Measurements from ENCODE around the gene SYTL4.

The SYTL4 gene

DNA sequence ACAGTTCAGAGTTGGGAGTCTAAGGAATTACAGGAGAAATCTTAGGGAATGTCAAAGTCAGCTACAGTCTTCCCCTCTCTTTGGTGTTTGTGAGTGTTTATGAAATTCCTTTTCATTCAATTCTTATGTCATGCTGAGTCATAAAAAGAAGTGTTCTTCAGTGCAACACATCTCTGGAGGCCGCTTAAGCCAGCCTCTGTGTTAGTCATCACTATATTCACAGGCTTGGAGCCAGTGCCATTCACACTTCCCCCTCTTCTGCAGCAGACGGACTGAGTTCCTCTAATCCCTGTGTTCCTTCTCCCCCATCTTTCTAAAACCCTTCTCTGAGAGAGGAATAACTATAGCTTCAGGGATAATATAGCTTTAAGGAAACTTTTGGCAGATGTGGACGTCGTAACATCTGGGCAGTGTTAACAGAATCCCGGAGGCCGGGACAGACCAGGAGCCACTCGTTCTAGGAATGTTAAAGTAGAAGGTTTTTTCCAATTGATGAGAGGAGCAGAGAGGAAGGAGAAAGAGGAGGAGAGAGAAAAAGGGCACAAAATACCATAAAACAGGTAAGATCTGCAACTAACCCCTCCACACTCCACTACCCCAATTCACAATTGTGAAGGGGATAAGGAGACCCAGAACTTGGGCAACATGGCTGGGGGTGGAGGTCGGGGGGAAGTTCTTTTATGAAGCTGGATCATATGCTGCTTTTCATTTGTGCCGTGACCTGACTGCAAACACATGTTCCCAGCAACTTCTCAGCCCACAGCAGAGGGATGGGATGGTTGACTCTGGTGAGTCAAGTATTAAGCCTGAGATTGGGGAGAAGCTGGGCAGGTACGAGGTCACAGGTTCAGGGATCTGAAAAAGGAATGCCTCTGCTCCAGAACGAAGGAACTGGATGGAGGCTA, 87.7 kb downstream of the SYTL4 start, which contains the start of gene SRPX2:
Gene SRPX2, plus strand, starts transcription at position 244 of the 905 bp plus-strand sequence. CDS start 2,124 bp downstream, outside the sequence.
- H3K27ac ChIP-seq: no peak within 1 kb of the TSS
- no peaks in the 10 kb centered on the region for H3K4me1 ChIP-seq (ENCODE audit: low read depth, poor library complexity, severe bottlenecking)
- H3K79me2 ChIP-seq (ENCODE audit: insufficient read depth, low read depth): no peaks in the 10 kb centered on the region
- H3K4me3 ChIP-seq (IDR thresholded peaks at IDR 0.05; ENCODE audit: insufficient read depth, low read depth, low read length): no peak within 1 kb of the TSS
- no peaks in the 10 kb centered on the region for H3K27me3 ChIP-seq (ENCODE audit: insufficient read depth, low read depth)
- no peaks in the 10 kb centered on the region for H3K36me3 ChIP-seq (ENCODE audit: insufficient read depth)
- no peaks in the 10 kb centered on the region for H4K20me1 ChIP-seq (ENCODE audit: insufficient read depth)
- no peak within 1 kb of the TSS for H3K9ac ChIP-seq
- no peak within 1 kb of the TSS for H3K4me2 ChIP-seq
- TF ChIP-seq, protein P1, sequence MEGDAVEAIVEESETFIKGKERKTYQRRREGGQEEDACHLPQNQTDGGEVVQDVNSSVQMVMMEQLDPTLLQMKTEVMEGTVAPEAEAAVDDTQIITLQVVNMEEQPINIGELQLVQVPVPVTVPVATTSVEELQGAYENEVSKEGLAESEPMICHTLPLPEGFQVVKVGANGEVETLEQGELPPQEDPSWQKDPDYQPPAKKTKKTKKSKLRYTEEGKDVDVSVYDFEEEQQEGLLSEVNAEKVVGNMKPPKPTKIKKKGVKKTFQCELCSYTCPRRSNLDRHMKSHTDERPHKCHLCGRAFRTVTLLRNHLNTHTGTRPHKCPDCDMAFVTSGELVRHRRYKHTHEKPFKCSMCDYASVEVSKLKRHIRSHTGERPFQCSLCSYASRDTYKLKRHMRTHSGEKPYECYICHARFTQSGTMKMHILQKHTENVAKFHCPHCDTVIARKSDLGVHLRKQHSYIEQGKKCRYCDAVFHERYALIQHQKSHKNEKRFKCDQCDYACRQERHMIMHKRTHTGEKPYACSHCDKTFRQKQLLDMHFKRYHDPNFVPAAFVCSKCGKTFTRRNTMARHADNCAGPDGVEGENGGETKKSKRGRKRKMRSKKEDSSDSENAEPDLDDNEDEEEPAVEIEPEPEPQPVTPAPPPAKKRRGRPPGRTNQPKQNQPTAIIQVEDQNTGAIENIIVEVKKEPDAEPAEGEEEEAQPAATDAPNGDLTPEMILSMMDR (conservative IDR thresholded peaks at IDR 0.05; ENCODE audit: low read depth, low read length): no peak
- H2AFZ ChIP-seq (ENCODE audit: low read depth): no peak within 1 kb of the TSS

DNA sequence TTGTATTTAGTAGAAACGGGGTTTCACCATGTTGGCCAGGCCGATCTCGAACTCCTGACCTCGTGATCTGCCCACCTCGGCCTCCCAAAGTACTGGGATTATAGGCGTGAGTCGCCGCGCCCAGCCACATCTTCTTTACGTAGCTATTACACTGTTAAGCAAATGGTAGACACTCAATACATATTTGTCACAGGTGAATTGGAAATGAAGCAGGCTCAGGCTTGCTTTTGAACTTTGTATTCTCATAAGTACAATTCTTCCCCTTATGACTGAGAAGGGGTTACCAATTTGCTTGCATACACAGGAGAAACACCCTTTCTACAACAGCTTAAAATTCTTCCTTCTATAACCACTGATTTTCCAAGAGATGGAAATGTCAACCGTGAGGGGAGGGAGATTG, 88.7 kb downstream of the SYTL4 start:
- no peaks in the 10 kb centered on the region for H4K20me1 ChIP-seq (ENCODE audit: insufficient read depth)
- H3K36me3 ChIP-seq (ENCODE audit: insufficient read depth): no peaks in the 10 kb centered on the region
- no peak overlapping the region for H3K9ac ChIP-seq
- no peaks in the 10 kb centered on the region for H3K27me3 ChIP-seq (ENCODE audit: insufficient read depth, low read depth)
- H3K27ac ChIP-seq: no peak overlapping the region
- H3K4me3 ChIP-seq (IDR thresholded peaks at IDR 0.05; ENCODE audit: insufficient read depth, low read depth, low read length): no peak overlapping the region
- H3K4me1 ChIP-seq (ENCODE audit: low read depth, poor library complexity, severe bottlenecking): no peaks in the 10 kb centered on the region
- H3K4me2 ChIP-seq: no peak overlapping the region
- TF ChIP-seq, protein P1 (conservative IDR thresholded peaks at IDR 0.05; ENCODE audit: low read depth, low read length): no peak
- no peak overlapping the region for H2AFZ ChIP-seq (ENCODE audit: low read depth)
- no peaks in the 10 kb centered on the region for H3K79me2 ChIP-seq (ENCODE audit: insufficient read depth, low read depth)

DNA sequence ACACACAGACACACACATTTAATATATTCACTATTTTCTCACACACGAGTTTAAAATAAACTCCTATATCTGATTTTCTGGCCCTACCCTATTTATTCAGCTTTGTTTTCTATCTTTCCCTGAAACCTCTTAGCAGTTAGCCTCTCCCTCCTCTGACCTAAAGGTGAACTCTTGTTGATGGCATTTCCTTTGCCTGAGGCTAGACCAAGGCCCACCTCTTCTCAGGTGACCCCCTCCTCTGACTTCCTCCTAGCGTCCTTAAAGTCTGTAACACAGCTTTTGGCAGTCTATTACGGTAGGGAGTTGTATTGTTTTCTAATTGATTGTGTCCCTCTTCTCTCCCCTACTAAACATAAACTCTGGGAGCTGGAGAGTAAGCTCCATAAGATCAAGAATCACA, 89.6 kb downstream of the SYTL4 start:
- Histone ChIP-seq H2AFZ (ENCODE audit: low read depth) (no peak overlapping the region), H3K4me1 (ENCODE audit: low read depth, poor library complexity, severe bottlenecking) (no peaks in the 10 kb centered on the region), H3K9ac (no peak overlapping the region), H3K4me2 (no peak overlapping the region), H3K27ac (no peak overlapping the region), H3K4me3 (IDR thresholded peaks at IDR 0.05; ENCODE audit: insufficient read depth, low read depth, low read length) (no peak overlapping the region), H3K27me3 (ENCODE audit: insufficient read depth, low read depth) (no peaks in the 10 kb centered on the region), H3K79me2 (ENCODE audit: insufficient read depth, low read depth) (no peaks in the 10 kb centered on the region), H3K36me3 (ENCODE audit: insufficient read depth) (no peaks in the 10 kb centered on the region), H4K20me1 (ENCODE audit: insufficient read depth) (no peaks in the 10 kb centered on the region)
- TF ChIP-seq, protein P1 (conservative IDR thresholded peaks at IDR 0.05; ENCODE audit: low read depth, low read length): no peak

DNA sequence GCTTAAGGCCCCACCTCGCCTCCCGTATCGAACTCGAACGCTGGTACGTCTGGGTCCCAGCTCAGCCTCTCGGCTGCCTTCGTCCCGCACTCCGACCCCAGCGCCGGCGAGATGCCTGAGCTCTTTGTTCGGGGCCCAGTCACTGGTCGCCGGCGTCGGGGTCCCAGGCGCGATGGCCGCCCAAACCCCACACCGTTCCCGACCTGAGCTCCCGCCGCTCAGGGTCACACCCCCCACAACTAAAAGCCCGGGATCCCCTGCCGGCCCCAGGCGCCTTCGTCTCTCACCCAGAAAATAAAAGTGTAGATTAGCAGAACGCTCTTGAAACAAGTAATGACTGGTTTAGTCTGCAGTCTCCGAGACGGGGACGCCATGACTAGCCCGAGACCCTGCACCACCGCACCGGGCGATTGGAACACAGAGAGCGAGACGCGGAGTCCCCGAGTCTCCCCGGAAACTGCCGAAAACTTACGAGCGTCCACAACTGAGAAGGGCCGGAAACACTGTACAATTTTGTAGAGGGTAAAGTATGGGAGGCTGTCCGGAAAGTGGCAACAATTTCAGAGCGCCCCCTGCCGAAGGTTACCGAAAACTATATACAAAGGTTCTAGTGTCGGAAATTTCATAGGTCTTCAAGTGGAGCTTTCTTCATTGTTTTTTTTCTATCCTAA, 95.5 kb downstream of the SYTL4 start, which contains the start of gene TSPAN6:
Gene TSPAN6, minus strand, starts transcription at position 486 of the 671 bp plus-strand sequence. Its CDS starts 112 bp downstream, at position 374.
- H3K36me3 ChIP-seq (ENCODE audit: insufficient read depth): no peaks in the 10 kb centered on the region
- H2AFZ ChIP-seq (ENCODE audit: low read depth): no peak within 1 kb of the TSS
- no peaks in the 10 kb centered on the region for H3K4me1 ChIP-seq (ENCODE audit: low read depth, poor library complexity, severe bottlenecking)
- no peak within 1 kb of the TSS for H3K4me3 ChIP-seq (IDR thresholded peaks at IDR 0.05; ENCODE audit: insufficient read depth, low read depth, low read length)
- no peaks in the 10 kb centered on the region for H3K79me2 ChIP-seq (ENCODE audit: insufficient read depth, low read depth)
- H3K27me3 ChIP-seq (ENCODE audit: insufficient read depth, low read depth): no peaks in the 10 kb centered on the region
- H3K9ac ChIP-seq: no peak within 1 kb of the TSS
- H3K4me2 ChIP-seq: no peak within 1 kb of the TSS
- TF ChIP-seq, protein P1 (conservative IDR thresholded peaks at IDR 0.05; ENCODE audit: low read depth, low read length): no peak
- no peaks in the 10 kb centered on the region for H4K20me1 ChIP-seq (ENCODE audit: insufficient read depth)
- H3K27ac ChIP-seq: no peak within 1 kb of the TSS
